WTC11 (cell line): ENCODE results near the gene GPR149. TPM values are rescaled to one million over a fixed set of nuclear protein-coding genes. Genes with fewer than 3 reads are reported as not detected.

ENCODE experiments used
- CREB1 ChIP-seq: sonication (generic); formaldehyde crosslinking; IDR thresholded peaks from 2 replicates; pipeline ENCODE4 v1.8.0; 2023; ENCODE audit warnings: mild to moderate bottlenecking, missing genetic modification reagents
- FOXJ3 ChIP-seq: sonication (generic); formaldehyde crosslinking; IDR thresholded peaks from 2 replicates; pipeline ENCODE4 v1.9.0; 2021; ENCODE audit warnings: missing genetic modification reagents, mild to moderate bottlenecking, borderline replicate concordance
- GTF2I ChIP-seq: fragments of 250-450 bp; sonication (Bioruptor Pico); conservative IDR thresholded peaks from 2 replicates; pipeline ENCODE4 v1.4.0; 2021; ENCODE audit warnings: mild to moderate bottlenecking
- JAZF1 ChIP-seq: fragments of 250-450 bp; sonication (Bioruptor Pico); IDR thresholded peaks from 2 replicates; pipeline ENCODE4 v1.9.0; 2021; ENCODE audit warnings: moderate library complexity, mild to moderate bottlenecking, inconsistent platforms
- MXD4 ChIP-seq: fragments of 250-450 bp; sonication (Bioruptor Pico); IDR thresholded peaks from 2 replicates; pipeline ENCODE4 v1.8.0; 2021; ENCODE audit warnings: mild to moderate bottlenecking, moderate library complexity, borderline replicate concordance
- NR1H2 ChIP-seq: sonication (generic); formaldehyde crosslinking; IDR thresholded peaks from 2 replicates; pipeline ENCODE4 v1.9.0; 2021; ENCODE audit warnings: mild to moderate bottlenecking, moderate library complexity, missing genetic modification reagents
- NR3C1 ChIP-seq: sonication (generic); formaldehyde crosslinking; conservative IDR thresholded peaks from 2 replicates; pipeline ENCODE4 v1.8.1; 2023; ENCODE audit warnings: low read depth, mild to moderate bottlenecking, missing genetic modification reagents
- SMAD4 ChIP-seq: sonication (generic); formaldehyde crosslinking; IDR thresholded peaks from 2 replicates; pipeline ENCODE4 v1.8.0; 2022; ENCODE audit warnings: mild to moderate bottlenecking, missing genetic modification reagents
- total RNA-seq: library from RNA; stranded (reverse); gene quantifications from 3 replicates; pipeline ENCODE4 v1.2.3, GENCODE V29; 2021
- TF ChIP-seq, protein P1 (sequence below): fragments of 250-450 bp; sonication (Bioruptor Pico); conservative IDR thresholded peaks from 2 replicates; pipeline ENCODE4 v1.9.0; 2021; ENCODE audit warnings: mild to moderate bottlenecking
- TF ChIP-seq, protein P2 (sequence below): sonication (generic); formaldehyde crosslinking; IDR thresholded peaks from 2 replicates; pipeline ENCODE4 v1.8.1; 2022; ENCODE audit warnings: mild to moderate bottlenecking, missing genetic modification reagents, moderate library complexity, borderline replicate concordance
- TF ChIP-seq, protein P3 (sequence below): sonication (generic); formaldehyde crosslinking; IDR thresholded peaks from 2 replicates; pipeline ENCODE4 v1.8.0; 2023; ENCODE audit warnings: missing genetic modification reagents, mild to moderate bottlenecking, borderline replicate concordance
- TF ChIP-seq, protein P4 (sequence below): sonication (generic); formaldehyde crosslinking; conservative IDR thresholded peaks from 2 replicates; pipeline ENCODE4 v1.8.1; 2023; ENCODE audit warnings: mild to moderate bottlenecking, low read depth, missing genetic modification reagents, moderate library complexity
- TF ChIP-seq, protein P5 (sequence below): sonication (generic); formaldehyde crosslinking; IDR thresholded peaks from 2 replicates; pipeline ENCODE4 v1.8.1; 2022; ENCODE audit warnings: low read depth, mild to moderate bottlenecking, moderate library complexity, missing genetic modification reagents, borderline replicate concordance
- TF ChIP-seq, protein P6 (sequence below): fragments of 200-600 bp; IDR thresholded peaks from 2 replicates; pipeline ENCODE4 v1.8.0; 2022; ENCODE audit warnings: antibody characterized with exemption
- TF ChIP-seq, protein P7 (sequence below): sonication (generic); formaldehyde crosslinking; IDR thresholded peaks from 2 replicates; pipeline ENCODE4 v1.8.1; 2023; ENCODE audit warnings: mild to moderate bottlenecking, missing genetic modification reagents
- TF ChIP-seq, protein P8 (sequence below): fragments of 250-450 bp; sonication (Bioruptor Pico); IDR thresholded peaks from 2 replicates; pipeline ENCODE4 v1.8.0; 2021; ENCODE audit warnings: mild to moderate bottlenecking
- TF ChIP-seq, protein P9 (sequence below): sonication (generic); formaldehyde crosslinking; IDR thresholded peaks from 2 replicates; pipeline ENCODE4 v1.8.0; 2022; ENCODE audit warnings: mild to moderate bottlenecking, missing genetic modification reagents

Gene GPR149
- total RNA-seq, 1 experiment from 2014 or later: not detected

DNA sequence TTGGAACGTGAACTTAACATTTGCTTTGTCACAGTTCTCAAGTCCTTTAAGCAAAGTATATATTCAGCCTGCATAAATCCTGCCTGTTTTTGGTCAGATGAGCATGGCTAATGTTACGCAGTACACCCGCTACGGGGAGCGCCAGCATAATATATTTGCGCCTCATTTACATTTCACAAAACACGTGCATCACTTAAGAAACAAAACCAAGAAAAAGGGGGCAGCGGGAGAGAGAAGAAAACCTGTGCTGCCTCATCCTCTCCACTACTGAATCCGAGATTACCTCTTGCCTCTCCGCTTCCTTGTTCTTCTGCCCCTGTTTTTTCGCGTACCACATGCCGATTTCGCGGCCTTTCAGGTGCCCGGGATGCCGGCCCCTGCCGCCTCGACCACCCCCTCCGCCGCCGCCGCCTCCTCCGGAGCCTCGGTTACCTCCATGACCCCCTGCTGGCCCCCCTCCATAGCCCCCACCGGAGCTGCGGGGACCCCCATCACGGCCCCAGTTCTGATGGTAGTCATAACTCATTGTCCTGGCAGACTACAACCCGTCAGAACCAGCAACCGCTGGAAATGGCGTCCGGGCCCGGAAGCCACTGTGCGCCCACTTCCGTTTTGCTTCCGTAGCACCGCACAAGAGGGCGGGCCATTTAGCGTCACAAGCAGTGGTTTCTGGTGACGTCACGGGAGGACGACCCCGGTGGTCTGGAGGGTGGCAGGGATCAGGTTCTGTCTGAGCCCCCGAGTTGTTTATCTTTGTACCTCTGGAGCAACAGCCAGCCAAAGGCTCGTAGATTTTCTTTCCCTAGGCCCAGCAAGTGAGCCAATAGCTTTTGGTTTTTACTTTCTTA lies 105.9 kb downstream of the GPR149 start, which contains the start of gene DHX36 (continued):
- TF ChIP-seq, protein P1, sequence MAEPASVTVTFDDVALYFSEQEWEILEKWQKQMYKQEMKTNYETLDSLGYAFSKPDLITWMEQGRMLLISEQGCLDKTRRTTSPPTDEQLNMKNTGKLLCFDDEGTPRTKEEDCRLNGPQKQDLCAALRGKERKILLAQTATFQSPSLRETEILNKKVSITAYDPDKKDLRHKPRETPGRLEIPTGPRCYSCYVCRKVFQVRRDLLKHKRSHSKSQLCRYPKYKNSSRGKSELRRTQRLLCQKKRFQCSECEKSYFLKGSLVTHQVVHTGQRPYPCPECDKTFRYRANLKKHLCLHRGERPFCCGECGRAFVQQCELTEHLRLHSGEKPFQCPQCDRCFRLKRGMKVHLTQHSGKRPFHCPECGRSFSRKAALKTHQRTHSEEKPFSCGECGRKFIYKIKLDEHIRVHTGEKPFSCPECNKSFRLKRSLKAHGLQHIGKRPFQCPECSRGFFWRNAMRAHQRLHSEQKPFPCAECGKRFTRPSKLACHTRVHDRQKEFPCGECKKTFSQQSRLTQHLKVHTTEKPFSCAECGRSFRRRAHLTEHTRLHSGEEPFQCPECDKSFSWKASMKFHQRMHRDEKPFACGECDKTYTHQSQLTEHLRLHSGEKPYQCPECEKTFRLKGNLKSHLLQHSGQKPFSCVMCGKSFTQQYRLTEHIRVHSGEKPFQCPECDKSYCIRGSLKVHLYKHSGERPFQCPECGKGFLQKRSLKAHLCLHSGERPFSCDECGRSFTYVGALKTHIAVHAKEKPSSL (CRISPR knock-in tag): no peak
- TF ChIP-seq SMAD4 (CRISPR knock-in tag): no peak
- 0 out of 2 replicates have a peak, but pooled peaks have one; percentile 45 for TF ChIP-seq CREB1 (CRISPR knock-in tag)
- TF ChIP-seq JAZF1 (CRISPR knock-in tag): no peak
- TF ChIP-seq, protein P2, sequence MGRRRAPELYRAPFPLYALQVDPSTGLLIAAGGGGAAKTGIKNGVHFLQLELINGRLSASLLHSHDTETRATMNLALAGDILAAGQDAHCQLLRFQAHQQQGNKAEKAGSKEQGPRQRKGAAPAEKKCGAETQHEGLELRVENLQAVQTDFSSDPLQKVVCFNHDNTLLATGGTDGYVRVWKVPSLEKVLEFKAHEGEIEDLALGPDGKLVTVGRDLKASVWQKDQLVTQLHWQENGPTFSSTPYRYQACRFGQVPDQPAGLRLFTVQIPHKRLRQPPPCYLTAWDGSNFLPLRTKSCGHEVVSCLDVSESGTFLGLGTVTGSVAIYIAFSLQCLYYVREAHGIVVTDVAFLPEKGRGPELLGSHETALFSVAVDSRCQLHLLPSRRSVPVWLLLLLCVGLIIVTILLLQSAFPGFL (CRISPR knock-in tag): no peak
- TF ChIP-seq NR3C1: no peak
- no peak for TF ChIP-seq MXD4
- no peak for TF ChIP-seq FOXJ3
- TF ChIP-seq, protein P3, sequence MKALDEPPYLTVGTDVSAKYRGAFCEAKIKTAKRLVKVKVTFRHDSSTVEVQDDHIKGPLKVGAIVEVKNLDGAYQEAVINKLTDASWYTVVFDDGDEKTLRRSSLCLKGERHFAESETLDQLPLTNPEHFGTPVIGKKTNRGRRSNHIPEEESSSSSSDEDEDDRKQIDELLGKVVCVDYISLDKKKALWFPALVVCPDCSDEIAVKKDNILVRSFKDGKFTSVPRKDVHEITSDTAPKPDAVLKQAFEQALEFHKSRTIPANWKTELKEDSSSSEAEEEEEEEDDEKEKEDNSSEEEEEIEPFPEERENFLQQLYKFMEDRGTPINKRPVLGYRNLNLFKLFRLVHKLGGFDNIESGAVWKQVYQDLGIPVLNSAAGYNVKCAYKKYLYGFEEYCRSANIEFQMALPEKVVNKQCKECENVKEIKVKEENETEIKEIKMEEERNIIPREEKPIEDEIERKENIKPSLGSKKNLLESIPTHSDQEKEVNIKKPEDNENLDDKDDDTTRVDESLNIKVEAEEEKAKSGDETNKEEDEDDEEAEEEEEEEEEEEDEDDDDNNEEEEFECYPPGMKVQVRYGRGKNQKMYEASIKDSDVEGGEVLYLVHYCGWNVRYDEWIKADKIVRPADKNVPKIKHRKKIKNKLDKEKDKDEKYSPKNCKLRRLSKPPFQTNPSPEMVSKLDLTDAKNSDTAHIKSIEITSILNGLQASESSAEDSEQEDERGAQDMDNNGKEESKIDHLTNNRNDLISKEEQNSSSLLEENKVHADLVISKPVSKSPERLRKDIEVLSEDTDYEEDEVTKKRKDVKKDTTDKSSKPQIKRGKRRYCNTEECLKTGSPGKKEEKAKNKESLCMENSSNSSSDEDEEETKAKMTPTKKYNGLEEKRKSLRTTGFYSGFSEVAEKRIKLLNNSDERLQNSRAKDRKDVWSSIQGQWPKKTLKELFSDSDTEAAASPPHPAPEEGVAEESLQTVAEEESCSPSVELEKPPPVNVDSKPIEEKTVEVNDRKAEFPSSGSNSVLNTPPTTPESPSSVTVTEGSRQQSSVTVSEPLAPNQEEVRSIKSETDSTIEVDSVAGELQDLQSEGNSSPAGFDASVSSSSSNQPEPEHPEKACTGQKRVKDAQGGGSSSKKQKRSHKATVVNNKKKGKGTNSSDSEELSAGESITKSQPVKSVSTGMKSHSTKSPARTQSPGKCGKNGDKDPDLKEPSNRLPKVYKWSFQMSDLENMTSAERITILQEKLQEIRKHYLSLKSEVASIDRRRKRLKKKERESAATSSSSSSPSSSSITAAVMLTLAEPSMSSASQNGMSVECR (CRISPR knock-in tag): peak; percentile 48; the same call in 1 of the 2 replicates
- TF ChIP-seq, protein P4, sequence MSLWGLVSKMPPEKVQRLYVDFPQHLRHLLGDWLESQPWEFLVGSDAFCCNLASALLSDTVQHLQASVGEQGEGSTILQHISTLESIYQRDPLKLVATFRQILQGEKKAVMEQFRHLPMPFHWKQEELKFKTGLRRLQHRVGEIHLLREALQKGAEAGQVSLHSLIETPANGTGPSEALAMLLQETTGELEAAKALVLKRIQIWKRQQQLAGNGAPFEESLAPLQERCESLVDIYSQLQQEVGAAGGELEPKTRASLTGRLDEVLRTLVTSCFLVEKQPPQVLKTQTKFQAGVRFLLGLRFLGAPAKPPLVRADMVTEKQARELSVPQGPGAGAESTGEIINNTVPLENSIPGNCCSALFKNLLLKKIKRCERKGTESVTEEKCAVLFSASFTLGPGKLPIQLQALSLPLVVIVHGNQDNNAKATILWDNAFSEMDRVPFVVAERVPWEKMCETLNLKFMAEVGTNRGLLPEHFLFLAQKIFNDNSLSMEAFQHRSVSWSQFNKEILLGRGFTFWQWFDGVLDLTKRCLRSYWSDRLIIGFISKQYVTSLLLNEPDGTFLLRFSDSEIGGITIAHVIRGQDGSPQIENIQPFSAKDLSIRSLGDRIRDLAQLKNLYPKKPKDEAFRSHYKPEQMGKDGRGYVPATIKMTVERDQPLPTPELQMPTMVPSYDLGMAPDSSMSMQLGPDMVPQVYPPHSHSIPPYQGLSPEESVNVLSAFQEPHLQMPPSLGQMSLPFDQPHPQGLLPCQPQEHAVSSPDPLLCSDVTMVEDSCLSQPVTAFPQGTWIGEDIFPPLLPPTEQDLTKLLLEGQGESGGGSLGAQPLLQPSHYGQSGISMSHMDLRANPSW (CRISPR knock-in tag): no peak
- TF ChIP-seq, protein P5, sequence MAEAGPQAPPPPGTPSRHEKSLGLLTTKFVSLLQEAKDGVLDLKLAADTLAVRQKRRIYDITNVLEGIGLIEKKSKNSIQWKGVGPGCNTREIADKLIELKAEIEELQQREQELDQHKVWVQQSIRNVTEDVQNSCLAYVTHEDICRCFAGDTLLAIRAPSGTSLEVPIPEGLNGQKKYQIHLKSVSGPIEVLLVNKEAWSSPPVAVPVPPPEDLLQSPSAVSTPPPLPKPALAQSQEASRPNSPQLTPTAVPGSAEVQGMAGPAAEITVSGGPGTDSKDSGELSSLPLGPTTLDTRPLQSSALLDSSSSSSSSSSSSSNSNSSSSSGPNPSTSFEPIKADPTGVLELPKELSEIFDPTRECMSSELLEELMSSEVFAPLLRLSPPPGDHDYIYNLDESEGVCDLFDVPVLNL (CRISPR knock-in tag): no peak
- TF ChIP-seq, protein P6, sequence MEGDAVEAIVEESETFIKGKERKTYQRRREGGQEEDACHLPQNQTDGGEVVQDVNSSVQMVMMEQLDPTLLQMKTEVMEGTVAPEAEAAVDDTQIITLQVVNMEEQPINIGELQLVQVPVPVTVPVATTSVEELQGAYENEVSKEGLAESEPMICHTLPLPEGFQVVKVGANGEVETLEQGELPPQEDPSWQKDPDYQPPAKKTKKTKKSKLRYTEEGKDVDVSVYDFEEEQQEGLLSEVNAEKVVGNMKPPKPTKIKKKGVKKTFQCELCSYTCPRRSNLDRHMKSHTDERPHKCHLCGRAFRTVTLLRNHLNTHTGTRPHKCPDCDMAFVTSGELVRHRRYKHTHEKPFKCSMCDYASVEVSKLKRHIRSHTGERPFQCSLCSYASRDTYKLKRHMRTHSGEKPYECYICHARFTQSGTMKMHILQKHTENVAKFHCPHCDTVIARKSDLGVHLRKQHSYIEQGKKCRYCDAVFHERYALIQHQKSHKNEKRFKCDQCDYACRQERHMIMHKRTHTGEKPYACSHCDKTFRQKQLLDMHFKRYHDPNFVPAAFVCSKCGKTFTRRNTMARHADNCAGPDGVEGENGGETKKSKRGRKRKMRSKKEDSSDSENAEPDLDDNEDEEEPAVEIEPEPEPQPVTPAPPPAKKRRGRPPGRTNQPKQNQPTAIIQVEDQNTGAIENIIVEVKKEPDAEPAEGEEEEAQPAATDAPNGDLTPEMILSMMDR: no peak
- TF ChIP-seq, protein P7, sequence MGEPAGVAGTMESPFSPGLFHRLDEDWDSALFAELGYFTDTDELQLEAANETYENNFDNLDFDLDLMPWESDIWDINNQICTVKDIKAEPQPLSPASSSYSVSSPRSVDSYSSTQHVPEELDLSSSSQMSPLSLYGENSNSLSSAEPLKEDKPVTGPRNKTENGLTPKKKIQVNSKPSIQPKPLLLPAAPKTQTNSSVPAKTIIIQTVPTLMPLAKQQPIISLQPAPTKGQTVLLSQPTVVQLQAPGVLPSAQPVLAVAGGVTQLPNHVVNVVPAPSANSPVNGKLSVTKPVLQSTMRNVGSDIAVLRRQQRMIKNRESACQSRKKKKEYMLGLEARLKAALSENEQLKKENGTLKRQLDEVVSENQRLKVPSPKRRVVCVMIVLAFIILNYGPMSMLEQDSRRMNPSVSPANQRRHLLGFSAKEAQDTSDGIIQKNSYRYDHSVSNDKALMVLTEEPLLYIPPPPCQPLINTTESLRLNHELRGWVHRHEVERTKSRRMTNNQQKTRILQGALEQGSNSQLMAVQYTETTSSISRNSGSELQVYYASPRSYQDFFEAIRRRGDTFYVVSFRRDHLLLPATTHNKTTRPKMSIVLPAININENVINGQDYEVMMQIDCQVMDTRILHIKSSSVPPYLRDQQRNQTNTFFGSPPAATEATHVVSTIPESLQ (CRISPR knock-in tag): no peak
- TF ChIP-seq, protein P8, sequence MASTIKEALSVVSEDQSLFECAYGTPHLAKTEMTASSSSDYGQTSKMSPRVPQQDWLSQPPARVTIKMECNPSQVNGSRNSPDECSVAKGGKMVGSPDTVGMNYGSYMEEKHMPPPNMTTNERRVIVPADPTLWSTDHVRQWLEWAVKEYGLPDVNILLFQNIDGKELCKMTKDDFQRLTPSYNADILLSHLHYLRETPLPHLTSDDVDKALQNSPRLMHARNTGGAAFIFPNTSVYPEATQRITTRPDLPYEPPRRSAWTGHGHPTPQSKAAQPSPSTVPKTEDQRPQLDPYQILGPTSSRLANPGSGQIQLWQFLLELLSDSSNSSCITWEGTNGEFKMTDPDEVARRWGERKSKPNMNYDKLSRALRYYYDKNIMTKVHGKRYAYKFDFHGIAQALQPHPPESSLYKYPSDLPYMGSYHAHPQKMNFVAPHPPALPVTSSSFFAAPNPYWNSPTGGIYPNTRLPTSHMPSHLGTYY: no peak
- TF ChIP-seq NR1H2: no peak
- TF ChIP-seq GTF2I: no peak
- TF ChIP-seq, protein P9, sequence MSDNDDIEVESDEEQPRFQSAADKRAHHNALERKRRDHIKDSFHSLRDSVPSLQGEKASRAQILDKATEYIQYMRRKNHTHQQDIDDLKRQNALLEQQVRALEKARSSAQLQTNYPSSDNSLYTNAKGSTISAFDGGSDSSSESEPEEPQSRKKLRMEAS (CRISPR knock-in tag): peak; percentile 43; the same call in 1 of the 2 replicates
